Body of pancreas (tissue), 4 donors: ENCODE data around the gene DNAJB13. TPM values are rescaled to one million over a fixed set of nuclear protein-coding genes. Genes with fewer than 3 reads are reported as not detected.

Experiments used
- ATAC-seq: fragments of 150-250 bp; one replicate; pipeline ENCODE4 v1.9.1; 2016
- DNase-seq, 4 donors: peaks; one replicate each; pipeline ENCODE4 v3.0.0-alpha.2; 2019
- H3K27ac ChIP-seq, 4 donors: fragments of 200-600 bp; sonication (generic); 1 replicate in 3 of 4; 2 replicates in 1 of 4; pipeline versions ENCODE4 v1.5.1 to v1.6.1; 2016 to 2019; ENCODE audit warnings: mild to moderate bottlenecking in 1 of 4, mixed read lengths in 1 of 4, moderate library complexity in 1 of 4
- H3K27me3 ChIP-seq, 2 donors: fragments of 200-600 bp; sonication (generic); one replicate each; pipeline ENCODE4 v1.6.0; 2016; ENCODE audit warnings: mild to moderate bottlenecking in 1 of 2
- H3K36me3 ChIP-seq, 2 donors: fragments of 200-600 bp; sonication (generic); replicated peaks in 1 of 2; 2 replicates each; pipeline ENCODE4 v1.5.1; 2016; ENCODE audit warnings: low read depth in 2 of 2; ENCODE audit not compliant: insufficient read depth in 1 of 2
- H3K4me1 ChIP-seq: fragments of 200-600 bp; sonication (generic); one replicate; pipeline ENCODE4 v1.6.0; 2016
- H3K4me3 ChIP-seq, 2 donors: fragments of 200-600 bp; sonication (generic); 1 replicate in 1 of 2; 2 replicates in 1 of 2; pipeline ENCODE4 v1.5.1; 2016 to 2019
- H3K9me3 ChIP-seq, 3 donors: fragments of 200-600 bp; sonication (generic); 1 replicate in 2 of 3; 2 replicates in 1 of 3; pipeline ENCODE4 v1.5.1; 2016
- POLR2A ChIP-seq, 3 donors: fragments of 450-650 bp; IDR thresholded peaks; one replicate each; pipeline ENCODE4 v1.6.1; 2016; ENCODE audit warnings: antibody characterized with exemption in 3 of 3, mild to moderate bottlenecking in 2 of 3
- WGBS, 2 donors: methylation state at CpG; one replicate each; pipeline ENCODE4 v1.1.5; 2017; 5-methylcytosine and 5-hydroxymethylcytosine counted together
- intact Hi-C: fragments of 100-400 bp; cut with DNase I; formaldehyde crosslinking; loops from one replicate; pipeline ENCODE4 v1.15.1; 2023
- total RNA-seq, 2 donors: library from RNA; depleted of rRNA; stranded (reverse); fragments of >200 nt; gene quantifications; one replicate each; pipeline ENCODE4 v1.1.0, GENCODE V29; 2016
- TF ChIP-seq, protein P1 (sequence below), 7 experiments: fragments of 450-650 bp in 4 of 7; fragments of 200-600 bp in 3 of 7; sonication (generic) in 3 of 7; IDR thresholded peaks; one replicate each; pipeline ENCODE4 v1.5.1; 2016 to 2019; ENCODE audit warnings: antibody characterized with exemption in 7 of 7

DNAJB13 gene
- total RNA-seq, 2 donors from 2014 or later: 0.78 TPM; not detected in 1

- H3K4me1 ChIP-seq: no peaks in the 10 kb centered on the region
- no peaks in the 10 kb centered on the region for H3K27me3 ChIP-seq
- no peak overlapping the region for H3K4me3 ChIP-seq
- intact Hi-C loops: no loop called here
- H3K9me3 ChIP-seq: no peaks in the 10 kb centered on the region
- no peak for ATAC-seq
- WGBS, 2 donors: 85 to 88% methylated on average over 6 of the region's 6 CpGs
- H3K36me3 ChIP-seq: no peaks in the 10 kb centered on the region
- TF ChIP-seq, protein P1, sequence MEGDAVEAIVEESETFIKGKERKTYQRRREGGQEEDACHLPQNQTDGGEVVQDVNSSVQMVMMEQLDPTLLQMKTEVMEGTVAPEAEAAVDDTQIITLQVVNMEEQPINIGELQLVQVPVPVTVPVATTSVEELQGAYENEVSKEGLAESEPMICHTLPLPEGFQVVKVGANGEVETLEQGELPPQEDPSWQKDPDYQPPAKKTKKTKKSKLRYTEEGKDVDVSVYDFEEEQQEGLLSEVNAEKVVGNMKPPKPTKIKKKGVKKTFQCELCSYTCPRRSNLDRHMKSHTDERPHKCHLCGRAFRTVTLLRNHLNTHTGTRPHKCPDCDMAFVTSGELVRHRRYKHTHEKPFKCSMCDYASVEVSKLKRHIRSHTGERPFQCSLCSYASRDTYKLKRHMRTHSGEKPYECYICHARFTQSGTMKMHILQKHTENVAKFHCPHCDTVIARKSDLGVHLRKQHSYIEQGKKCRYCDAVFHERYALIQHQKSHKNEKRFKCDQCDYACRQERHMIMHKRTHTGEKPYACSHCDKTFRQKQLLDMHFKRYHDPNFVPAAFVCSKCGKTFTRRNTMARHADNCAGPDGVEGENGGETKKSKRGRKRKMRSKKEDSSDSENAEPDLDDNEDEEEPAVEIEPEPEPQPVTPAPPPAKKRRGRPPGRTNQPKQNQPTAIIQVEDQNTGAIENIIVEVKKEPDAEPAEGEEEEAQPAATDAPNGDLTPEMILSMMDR (IDR thresholded peaks at IDR 0.05): no peak
- no peak for TF ChIP-seq POLR2A (IDR thresholded peaks at IDR 0.05)
- DNase-seq: no peak
- H3K27ac ChIP-seq: no peak overlapping the region
Observed at GRCh38 chr11:74007691-74008372, 57.0 kb downstream of the DNAJB13 start.

- ATAC-seq: no peak
- no peaks in the 10 kb centered on the region for H3K4me1 ChIP-seq
- no peaks in the 10 kb centered on the region for H3K36me3 ChIP-seq
- 69 to 74% methylated on average over 7 to 9 of the region's 9 CpGs for WGBS, 2 donors
- no peak for DNase-seq
- H3K27ac ChIP-seq: no peak within 1 kb of the TSS
- H3K4me3 ChIP-seq: no peak within 1 kb of the TSS
- intact Hi-C loops: no loop called here
- H3K9me3 ChIP-seq: no peaks in the 10 kb centered on the region
- H3K27me3 ChIP-seq: no peaks in the 10 kb centered on the region
- TF ChIP-seq POLR2A (IDR thresholded peaks at IDR 0.05): no peak
- TF ChIP-seq, protein P1 (IDR thresholded peaks at IDR 0.05): no peak
Observed at GRCh38 chr11:74008373-74009229, 57.8 kb downstream of the DNAJB13 start, which contains the start of gene UCP3. UCP3 (minus strand) TSS chr11:74009085; CDS start chr11:74007042, 2,043 bp downstream.

DNA sequence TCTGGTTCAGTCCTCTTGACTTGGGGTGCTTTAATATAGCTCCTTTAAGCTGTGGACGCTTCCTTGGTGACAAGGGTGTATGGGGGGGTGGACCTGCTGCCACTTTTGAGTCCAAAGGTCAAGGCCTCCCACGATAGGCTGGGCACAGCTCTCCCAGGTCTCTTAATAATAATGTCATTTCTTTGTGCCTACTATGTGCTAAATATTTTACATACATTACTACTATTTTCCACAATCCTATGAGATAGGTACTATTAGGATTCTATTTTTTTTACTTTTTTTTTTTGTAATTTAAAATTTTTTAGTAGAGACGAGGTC, 58.4 kb downstream of the DNAJB13 start:
- TF ChIP-seq, protein P1 (IDR thresholded peaks at IDR 0.05): no peak
- no peak for TF ChIP-seq POLR2A (IDR thresholded peaks at IDR 0.05)
- Histone ChIP-seq H3K36me3 (no peaks in the 10 kb centered on the region), H3K4me3 (no peak overlapping the region), H3K9me3 (no peaks in the 10 kb centered on the region), H3K27ac (no peak overlapping the region), H3K4me1 (no peaks in the 10 kb centered on the region), H3K27me3 (no peaks in the 10 kb centered on the region)
- intact Hi-C loops: no loop called here
- no peak for DNase-seq
- 54 to 59% methylated on average over 3 of the region's 3 CpGs for WGBS, 2 donors
- ATAC-seq: no peak

- 90 to 93% methylated on average over 5 of the region's 5 CpGs for WGBS, 2 donors
- no peaks in the 10 kb centered on the region for H3K4me1 ChIP-seq
- ATAC-seq: no peak
- intact Hi-C loops: no loop called here
- H3K4me3 ChIP-seq: no peak overlapping the region
- DNase-seq: no peak
- H3K9me3 ChIP-seq: no peaks in the 10 kb centered on the region
- H3K27ac ChIP-seq: no peak overlapping the region
- no peaks in the 10 kb centered on the region for H3K27me3 ChIP-seq
- no peaks in the 10 kb centered on the region for H3K36me3 ChIP-seq
- TF ChIP-seq, protein P1 (IDR thresholded peaks at IDR 0.05): no peak
- no peak for TF ChIP-seq POLR2A (IDR thresholded peaks at IDR 0.05)
Observed at GRCh38 chr11:74009675-74010305, 59.0 kb downstream of the DNAJB13 start.
